Muscle layer of duodenum (tissue), 2 donors: Measurements from ENCODE around the gene CYB561.
"Not testable (repeated sequence)": the region's sequence is repeated elsewhere in the genome, so short reads cannot be mapped to it uniquely, and the experiment has no call there.

Experiments
- H3K27ac ChIP-seq: one replicate; pipeline ENCODE4 v1.7.0; 2013; ENCODE audit warnings: mild to moderate bottlenecking, low read length
- H3K27me3 ChIP-seq: one replicate; pipeline ENCODE4 v1.7.0; 2013; ENCODE audit warnings: low read depth, mild to moderate bottlenecking, control low read depth, low read length
- H3K36me3 ChIP-seq, 2 donors: one replicate each; pipeline ENCODE4 v1.7.0; 2013; ENCODE audit warnings: low read length in 2 of 2, control low read depth in 1 of 2, mild to moderate bottlenecking in 1 of 2; ENCODE audit not compliant: insufficient read depth in 2 of 2, control insufficient read depth in 1 of 2
- H3K4me1 ChIP-seq, 2 donors: one replicate each; pipeline ENCODE4 v1.7.0; 2013; ENCODE audit warnings: low read length in 2 of 2, mild to moderate bottlenecking in 2 of 2, control low read depth in 1 of 2, moderate library complexity in 1 of 2; ENCODE audit not compliant: insufficient read depth in 2 of 2, control insufficient read depth in 1 of 2
- H3K4me3 ChIP-seq, 2 donors: one replicate each; pipeline ENCODE4 v1.7.0; 2013; ENCODE audit warnings: low read length in 2 of 2, low read depth in 1 of 2, mild to moderate bottlenecking in 1 of 2
- H3K9me3 ChIP-seq, 2 donors: one replicate each; pipeline ENCODE4 v1.7.0; 2013; ENCODE audit warnings: low read length in 2 of 2, control low read depth in 1 of 2, mild to moderate bottlenecking in 1 of 2; ENCODE audit not compliant: control insufficient read depth in 1 of 2
- donor health status: healthy.

The CYB561 gene

DNA sequence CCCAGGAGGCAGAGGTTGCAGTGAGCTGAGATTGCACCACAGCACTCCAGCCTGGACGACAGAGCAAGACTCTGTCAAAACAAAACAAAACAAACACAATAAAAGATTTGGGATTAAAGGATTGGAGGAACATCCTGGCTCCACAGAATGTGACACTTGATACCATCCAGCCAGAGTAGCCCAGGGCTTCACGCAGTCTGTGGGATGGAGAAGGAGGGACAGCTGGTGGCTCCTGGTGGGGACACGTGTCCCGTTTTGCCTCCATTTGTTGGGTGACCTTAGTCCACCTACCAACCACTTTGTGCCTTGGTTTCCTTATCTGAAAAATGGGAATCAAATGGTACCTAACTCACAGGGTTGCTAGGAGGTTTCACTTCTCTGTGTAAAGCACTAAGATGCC is 12.4 kb upstream of the CYB561 start:
- no peaks in the 10 kb centered on the region for H3K36me3 ChIP-seq
- no peak overlapping the region for H3K4me3 ChIP-seq
- H3K27ac ChIP-seq: no peak overlapping the region
- no peaks in the 10 kb centered on the region for H3K4me1 ChIP-seq
- no peaks in the 10 kb centered on the region for H3K27me3 ChIP-seq
- H3K9me3 ChIP-seq: no peaks in the 10 kb centered on the region

DNA sequence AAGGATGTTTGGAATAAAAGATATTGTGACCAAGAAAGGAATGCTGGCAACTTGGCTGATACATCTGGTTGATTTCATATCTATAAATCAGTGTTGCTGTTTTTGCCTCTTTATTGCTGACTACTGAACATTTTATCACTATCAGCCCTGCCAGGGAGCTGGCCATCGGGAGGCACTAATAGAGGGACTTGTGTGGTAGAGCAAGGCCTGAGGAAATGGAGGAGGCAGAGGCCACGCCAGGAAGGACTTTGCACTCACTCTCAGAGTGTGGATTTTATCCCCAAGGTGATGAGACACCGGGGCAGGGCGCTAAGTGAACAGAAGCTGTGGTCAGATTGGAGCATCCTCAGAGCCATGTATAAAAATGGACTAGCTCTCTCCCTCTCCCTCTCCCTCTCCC is 9.3 kb upstream of the CYB561 start:
- no peak overlapping the region for H3K4me3 ChIP-seq
- no peaks in the 10 kb centered on the region for H3K9me3 ChIP-seq
- no peaks in the 10 kb centered on the region for H3K4me1 ChIP-seq
- no peaks in the 10 kb centered on the region for H3K36me3 ChIP-seq
- H3K27ac ChIP-seq: no peak overlapping the region
- H3K27me3 ChIP-seq: no peaks in the 10 kb centered on the region

DNA sequence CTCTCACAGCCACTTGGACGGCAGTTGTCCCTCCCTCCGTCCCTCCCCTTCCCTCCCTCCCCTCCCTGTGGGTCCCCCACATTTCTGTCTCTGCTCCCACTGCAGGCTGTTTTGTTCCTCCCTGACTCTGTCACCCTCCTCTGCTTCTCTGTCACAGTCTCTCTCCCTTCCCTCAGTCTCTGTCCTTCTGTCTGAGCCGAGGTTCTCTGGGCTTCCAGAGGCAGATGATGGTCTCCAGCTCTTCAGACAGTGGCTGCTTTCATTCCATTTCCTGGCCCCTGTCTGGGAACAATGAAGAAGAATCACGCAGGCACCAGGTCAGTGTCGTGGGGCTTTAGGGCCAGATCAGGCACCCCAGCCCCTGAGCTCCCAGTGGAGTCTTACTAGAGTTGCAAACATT is 8.8 kb upstream of the CYB561 start:
- no peaks in the 10 kb centered on the region for H3K9me3 ChIP-seq
- H3K27me3 ChIP-seq: no peaks in the 10 kb centered on the region
- no peaks in the 10 kb centered on the region for H3K36me3 ChIP-seq
- H3K4me1 ChIP-seq: no peaks in the 10 kb centered on the region
- no peak overlapping the region for H3K27ac ChIP-seq
- no peak overlapping the region for H3K4me3 ChIP-seq

DNA sequence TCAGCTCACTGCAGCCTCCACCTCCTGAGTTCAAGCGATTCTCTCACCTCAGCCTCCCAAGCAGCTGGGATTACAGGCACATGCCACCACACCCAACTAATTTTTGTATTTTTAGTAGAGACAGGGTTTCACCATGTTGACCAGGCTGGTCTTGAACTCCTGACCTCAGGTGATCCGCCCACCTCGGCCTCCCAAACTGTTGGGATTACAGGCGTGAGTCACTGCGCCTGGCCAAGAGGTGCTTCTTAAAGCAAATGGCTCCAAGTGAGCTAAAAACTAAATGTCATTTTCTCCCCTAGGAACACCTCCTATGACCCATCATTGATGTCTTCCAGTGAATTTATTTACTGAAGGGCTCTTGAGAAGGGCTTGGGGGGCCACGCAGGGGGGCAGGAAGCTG is 8.3 kb upstream of the CYB561 start:
- H3K27me3 ChIP-seq, H3K9me3 ChIP-seq, H3K36me3 ChIP-seq, H3K27ac ChIP-seq, H3K4me1 ChIP-seq, H3K4me3 ChIP-seq: not testable (repeated sequence)

DNA sequence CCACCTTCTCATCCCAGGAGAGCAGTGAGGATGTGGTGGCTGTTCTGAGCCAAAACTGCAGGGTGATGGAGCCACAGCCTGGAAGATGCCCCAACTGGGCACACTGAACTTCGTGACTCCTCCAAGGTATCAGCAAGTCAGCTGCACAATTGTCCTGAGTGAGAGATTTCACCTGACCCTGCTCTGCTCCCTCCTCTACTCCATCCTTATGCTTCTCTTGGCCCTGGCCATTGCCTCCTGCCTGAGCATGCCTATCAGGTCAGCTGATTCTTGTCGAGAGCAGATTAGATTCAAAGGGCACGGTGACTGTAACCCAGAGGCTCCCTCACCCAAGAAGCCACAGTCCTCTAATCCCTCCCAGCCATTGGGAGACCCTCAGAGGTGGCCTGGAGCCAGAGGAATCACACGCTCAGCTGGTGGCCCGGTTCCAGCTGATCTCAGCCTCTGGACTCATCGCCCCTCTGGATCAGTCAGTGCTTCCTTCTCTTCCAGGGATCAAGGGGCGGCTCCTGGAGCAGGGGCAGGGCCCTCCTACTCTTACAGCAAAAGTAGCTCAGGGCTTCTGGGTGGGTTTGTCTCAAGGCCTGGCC is 7.0 kb upstream of the CYB561 start:
- H3K4me1 ChIP-seq: no peaks in the 10 kb centered on the region
- H3K36me3 ChIP-seq: no peaks in the 10 kb centered on the region
- no peaks in the 10 kb centered on the region for H3K27me3 ChIP-seq
- H3K9me3 ChIP-seq: no peaks in the 10 kb centered on the region
- H3K27ac ChIP-seq: no peak overlapping the region
- H3K4me3 ChIP-seq: no peak overlapping the region

DNA sequence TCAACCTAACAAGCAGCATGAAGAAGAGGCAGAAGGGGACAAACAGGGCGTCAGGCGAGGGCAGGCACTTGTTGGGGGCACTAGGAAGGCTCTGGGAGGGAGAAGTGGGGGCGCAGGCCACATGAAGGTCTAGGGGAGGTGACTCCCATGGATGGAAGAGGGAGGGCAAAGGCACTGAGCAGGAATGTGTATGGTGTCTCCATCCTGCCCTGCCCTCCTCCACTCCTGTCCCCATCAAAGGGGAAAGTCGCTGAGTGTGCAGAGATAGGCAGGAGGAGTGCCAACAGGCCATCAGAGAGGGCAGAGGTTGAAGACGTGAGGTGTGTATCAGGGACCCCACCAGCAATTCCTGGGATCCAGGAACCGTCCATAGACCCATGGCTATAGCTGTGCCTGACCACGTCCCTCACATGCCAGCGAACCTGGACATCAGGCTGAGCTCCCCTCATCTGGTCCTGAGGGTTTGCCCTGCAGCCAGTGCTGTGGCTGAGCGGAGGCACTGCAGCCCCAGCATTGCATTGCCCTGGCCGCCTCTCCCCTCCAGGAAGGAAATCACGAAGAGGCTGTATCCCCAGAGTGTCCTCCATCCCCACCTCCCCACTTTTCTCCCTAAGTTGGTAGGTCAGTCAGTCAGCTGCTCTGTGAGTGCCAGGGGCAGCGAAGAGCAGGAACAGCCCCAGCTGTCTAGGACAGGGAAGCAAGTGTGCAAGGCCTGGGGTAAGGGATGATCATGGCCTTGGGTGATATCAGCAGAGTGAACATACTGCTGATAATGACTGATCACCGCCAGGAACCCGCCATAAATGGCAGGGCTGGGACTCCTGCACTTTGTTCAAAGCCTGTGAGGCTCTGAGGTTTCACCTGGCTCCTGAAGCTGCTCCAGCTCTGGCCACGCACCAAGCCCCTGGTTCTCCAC is 6.2 kb upstream of the CYB561 start:
- peaks cover 0 to 7% of the 10 kb centered on the region in 2 donors for H3K4me1 ChIP-seq
- H3K27ac ChIP-seq: no peak overlapping the region
- no peaks in the 10 kb centered on the region for H3K36me3 ChIP-seq
- H3K27me3 ChIP-seq: no peaks in the 10 kb centered on the region
- H3K4me3 ChIP-seq: no peak overlapping the region
- no peaks in the 10 kb centered on the region for H3K9me3 ChIP-seq

DNA sequence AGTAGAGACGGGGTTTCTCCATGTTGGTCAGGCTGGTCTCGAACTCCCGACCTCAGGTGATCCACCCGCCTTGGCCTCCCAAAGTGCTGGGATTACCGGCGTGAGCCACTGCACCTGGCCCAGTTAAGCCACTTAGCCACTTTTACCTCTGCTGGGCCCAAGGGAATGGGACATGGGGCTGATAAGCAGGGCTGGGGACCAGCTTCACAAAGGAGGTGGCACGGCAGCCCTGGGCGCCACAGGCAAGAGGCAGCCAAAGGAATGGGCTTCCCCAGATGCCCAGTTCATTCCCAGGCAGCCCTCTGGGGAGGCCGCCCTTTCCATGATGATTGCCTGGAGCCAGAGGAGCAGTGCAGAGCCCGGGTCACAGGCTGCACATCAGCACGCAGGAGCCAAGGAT is 5.0 kb upstream of the CYB561 start:
- H3K27me3 ChIP-seq: no peaks in the 10 kb centered on the region
- H3K36me3 ChIP-seq: no peaks in the 10 kb centered on the region
- H3K4me1 ChIP-seq: peaks cover 3 to 11% of the 10 kb centered on the region in 2 donors
- H3K9me3 ChIP-seq: no peaks in the 10 kb centered on the region
- H3K4me3 ChIP-seq: no peak overlapping the region
- H3K27ac ChIP-seq: no peak overlapping the region

DNA sequence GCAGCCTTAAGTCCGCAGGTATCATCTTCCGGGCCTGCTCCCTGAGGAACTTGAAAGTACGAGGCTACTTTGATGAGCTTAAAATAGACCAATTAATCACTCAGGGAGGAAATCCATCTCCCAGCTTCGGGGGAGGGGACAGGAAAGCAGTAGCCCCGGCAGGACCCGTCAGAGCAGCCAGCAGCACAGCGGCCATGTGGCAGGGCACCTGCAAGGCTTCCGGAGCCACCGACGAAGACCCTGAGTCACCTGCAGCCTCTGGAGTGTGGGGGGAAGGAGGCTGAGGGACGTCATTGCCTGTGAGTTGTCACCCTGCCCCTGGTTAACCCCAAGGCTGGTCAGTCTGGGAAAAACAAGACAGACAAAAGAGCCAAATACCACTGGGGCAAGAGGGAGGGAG is 4.4 kb upstream of the CYB561 start:
- Histone ChIP-seq H3K36me3 (no peaks in the 10 kb centered on the region), H3K27ac (no peak overlapping the region), H3K4me3 (no peak overlapping the region), H3K27me3 (no peaks in the 10 kb centered on the region), H3K9me3 (no peaks in the 10 kb centered on the region), H3K4me1 (peaks cover 6 to 11% of the 10 kb centered on the region in 2 donors)

DNA sequence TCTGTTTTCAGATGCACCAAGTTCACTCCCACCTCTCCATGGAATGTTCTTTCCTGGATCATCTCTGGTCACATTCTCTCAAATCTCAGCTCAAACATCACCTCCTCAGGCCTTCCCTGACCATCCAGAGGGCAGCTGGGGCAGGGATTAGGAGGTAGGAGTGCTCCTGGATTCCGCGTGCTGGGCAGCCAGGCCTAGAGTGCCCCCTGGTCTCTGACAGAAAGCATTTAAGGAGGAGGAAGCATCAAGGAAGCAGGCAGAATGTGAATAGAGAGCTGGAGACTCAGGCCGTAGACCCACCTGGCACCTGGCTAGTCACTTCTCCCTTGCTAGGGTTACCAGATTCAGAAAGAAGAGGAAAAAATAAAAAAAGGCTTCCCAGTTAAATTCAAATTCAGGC is 2.5 kb upstream of the CYB561 start:
- Histone ChIP-seq H3K9me3 (no peaks in the 10 kb centered on the region), H3K27me3 (no peaks in the 10 kb centered on the region), H3K4me1 (peaks cover 11 to 13% of the 10 kb centered on the region in 2 donors), H3K36me3 (no peaks in the 10 kb centered on the region), H3K27ac (no peak overlapping the region), H3K4me3 (no peak overlapping the region)

DNA sequence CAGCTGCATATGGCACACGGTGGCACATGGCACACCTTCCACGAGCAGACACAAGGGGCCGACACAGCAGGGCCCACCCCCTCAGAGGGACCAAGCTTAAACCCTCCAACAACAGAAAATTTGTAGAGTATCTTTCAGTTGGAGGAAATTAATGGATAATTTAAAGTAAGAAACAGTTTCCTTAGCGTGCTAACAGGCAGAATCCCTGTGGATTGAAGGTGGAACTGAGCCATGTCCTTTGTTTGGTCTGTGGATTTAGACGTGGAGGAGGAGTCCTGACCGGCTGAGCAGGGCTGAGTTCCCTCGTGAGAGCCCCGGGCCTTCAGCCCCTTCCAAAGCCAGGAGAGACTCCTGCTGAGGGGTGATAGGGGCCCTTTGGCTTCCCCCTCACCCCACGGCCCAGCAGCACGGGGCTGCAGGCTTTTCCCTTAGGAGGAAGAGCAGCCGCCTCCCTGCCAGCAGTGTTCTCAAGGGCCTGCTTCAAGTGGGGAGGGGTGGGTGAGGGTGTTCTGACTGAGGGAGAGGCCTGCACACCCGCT is 1.4 kb upstream of the CYB561 start:
- H3K4me3 ChIP-seq: peak overlapping the region; percentile 37 to 80
- peak overlapping the region; percentile 74 for H3K27ac ChIP-seq
- H3K36me3 ChIP-seq: no peaks in the 10 kb centered on the region
- no peaks in the 10 kb centered on the region for H3K9me3 ChIP-seq
- H3K27me3 ChIP-seq: no peaks in the 10 kb centered on the region
- peaks cover 11 to 13% of the 10 kb centered on the region in 2 donors for H3K4me1 ChIP-seq

DNA sequence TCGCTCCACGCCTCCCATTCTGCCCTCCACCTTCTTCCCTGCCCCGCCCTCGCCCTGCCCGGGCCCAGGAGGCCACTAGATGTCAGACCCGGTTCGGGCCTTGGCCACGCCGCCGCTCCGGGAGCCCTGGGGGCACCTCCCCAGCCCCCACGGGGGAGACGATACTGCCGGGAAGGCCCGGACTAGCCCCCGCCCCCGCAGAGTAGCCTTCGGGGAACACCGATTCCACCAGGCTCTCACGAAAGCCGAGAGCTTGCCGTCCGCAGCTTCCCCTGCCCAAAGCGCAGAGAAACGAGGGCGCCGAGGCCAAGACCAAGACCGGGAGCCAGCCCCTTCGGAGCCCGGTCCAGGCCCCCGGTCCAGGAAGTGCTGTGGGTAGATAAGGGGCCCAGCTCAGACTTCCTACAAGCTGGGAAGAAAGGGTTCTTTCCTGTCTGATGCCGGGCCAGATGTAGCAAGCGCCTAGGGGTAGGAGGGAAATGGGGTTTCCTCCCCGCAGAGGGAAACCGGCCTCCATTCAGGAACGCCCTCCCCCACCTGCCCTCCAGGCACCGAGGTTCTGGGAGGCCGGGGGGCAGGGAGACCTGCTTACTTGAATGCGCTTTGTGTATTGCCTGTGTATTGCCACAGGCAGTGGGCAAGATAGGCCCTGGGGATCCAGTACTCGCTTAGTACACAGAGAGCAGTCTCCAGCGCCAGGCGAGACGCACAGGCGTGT is 806 bp upstream of the CYB561 start:
- Histone ChIP-seq H3K27ac (peak overlapping the region; percentile 74), H3K4me1 (peaks cover 11 to 13% of the 10 kb centered on the region in 2 donors)

More for the DNA sequence above, 806 bp upstream of the CYB561 start:
- peak overlapping the region; percentile 37 to 80 for H3K4me3 ChIP-seq
- H3K27me3 ChIP-seq: no peaks in the 10 kb centered on the region
- H3K36me3 ChIP-seq: no peaks in the 10 kb centered on the region
- no peaks in the 10 kb centered on the region for H3K9me3 ChIP-seq
